AG10803 (cell line): ENCODE data around the gene EML6.

Experiments used
- DNase-seq: peaks from one replicate; pipeline ENCODE4 v3.0.0; 2010; ENCODE audit warnings: low read depth
- H3K4me3 ChIP-seq: 2 replicates; pipeline ENCODE4 v1.5.1; 2011; ENCODE audit warnings: mild to moderate bottlenecking, low read length, control low read depth
- TF ChIP-seq, protein P1 (sequence below): conservative IDR thresholded peaks from 2 replicates; pipeline ENCODE4 v1.5.1; 2011; ENCODE audit warnings: mild to moderate bottlenecking, low read length, control low read depth, inconsistent platforms

EML6 gene

DNA sequence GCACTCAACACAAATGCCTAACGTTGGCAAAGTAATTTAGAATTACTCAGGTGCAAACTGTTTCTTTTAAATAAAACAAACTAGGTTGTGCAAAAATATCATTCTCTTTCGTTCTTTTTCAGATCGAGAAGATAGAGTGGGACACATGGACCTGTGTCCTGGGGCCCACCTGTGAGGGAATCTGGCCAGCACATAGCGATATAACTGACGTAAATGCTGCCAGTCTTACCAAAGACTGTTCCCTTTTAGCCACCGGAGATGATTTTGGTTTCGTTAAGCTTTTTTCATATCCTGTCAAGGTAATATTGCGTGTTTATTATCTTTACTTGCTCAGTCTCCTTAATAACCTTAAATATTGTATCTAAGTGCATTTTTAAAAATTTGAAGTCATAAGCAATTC is 193.2 kb downstream of the EML6 start:
- H3K4me3 ChIP-seq, result no peak overlapping the region
- TF ChIP-seq, protein P1, sequence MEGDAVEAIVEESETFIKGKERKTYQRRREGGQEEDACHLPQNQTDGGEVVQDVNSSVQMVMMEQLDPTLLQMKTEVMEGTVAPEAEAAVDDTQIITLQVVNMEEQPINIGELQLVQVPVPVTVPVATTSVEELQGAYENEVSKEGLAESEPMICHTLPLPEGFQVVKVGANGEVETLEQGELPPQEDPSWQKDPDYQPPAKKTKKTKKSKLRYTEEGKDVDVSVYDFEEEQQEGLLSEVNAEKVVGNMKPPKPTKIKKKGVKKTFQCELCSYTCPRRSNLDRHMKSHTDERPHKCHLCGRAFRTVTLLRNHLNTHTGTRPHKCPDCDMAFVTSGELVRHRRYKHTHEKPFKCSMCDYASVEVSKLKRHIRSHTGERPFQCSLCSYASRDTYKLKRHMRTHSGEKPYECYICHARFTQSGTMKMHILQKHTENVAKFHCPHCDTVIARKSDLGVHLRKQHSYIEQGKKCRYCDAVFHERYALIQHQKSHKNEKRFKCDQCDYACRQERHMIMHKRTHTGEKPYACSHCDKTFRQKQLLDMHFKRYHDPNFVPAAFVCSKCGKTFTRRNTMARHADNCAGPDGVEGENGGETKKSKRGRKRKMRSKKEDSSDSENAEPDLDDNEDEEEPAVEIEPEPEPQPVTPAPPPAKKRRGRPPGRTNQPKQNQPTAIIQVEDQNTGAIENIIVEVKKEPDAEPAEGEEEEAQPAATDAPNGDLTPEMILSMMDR, result no peak
- no peak for DNase-seq

GRCh38 chr2:54918647-54919280 is 195.3 kb downstream of the EML6 start:
- TF ChIP-seq, protein P1, result no peak
- H3K4me3 ChIP-seq, result no peak overlapping the region
- no peak for DNase-seq

GRCh38 chr2:54920660-54921059 is 197.2 kb downstream of the EML6 start:
- no peak overlapping the region for H3K4me3 ChIP-seq
- no peak for DNase-seq
- TF ChIP-seq, protein P1, result no peak

DNA sequence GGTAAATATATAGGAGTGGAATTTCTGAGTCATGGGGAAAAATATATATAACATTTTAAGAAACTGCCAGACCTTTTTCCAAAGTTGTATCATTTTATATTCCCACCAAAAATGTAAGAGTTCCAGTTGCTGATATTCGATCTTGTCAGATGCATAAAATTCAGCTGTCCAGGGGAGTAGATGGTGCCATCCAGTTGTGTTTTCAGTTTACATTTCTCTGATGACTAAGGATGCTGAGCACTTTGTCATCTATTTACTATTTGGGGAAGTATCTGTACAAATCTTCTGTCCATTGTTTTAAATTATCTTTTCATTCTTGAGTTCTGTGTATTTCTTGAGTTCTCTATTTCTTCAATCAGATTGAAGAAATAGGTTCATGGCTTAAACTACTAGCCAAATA is 200.7 kb downstream of the EML6 start:
- TF ChIP-seq, protein P1, result no peak
- no peak overlapping the region for H3K4me3 ChIP-seq
- DNase-seq, result no peak

GRCh38 chr2:54925022-54925421 is 201.6 kb downstream of the EML6 start:
- no peak overlapping the region for H3K4me3 ChIP-seq
- DNase-seq, result no peak
- TF ChIP-seq, protein P1, result no peak

- DNase-seq, result no peak
- TF ChIP-seq, protein P1, result no peak
- H3K4me3 ChIP-seq, result no peak overlapping the region
Measured at GRCh38 chr2:54927085-54927750, 203.8 kb downstream of the EML6 start.
